HG02870 (cell line): ENCODE results near the gene JDP2.
A peak's percentile ranks its signal among the peaks of the same experiment; 100 is the strongest.
"Not testable (repeated sequence)": the region's sequence is repeated elsewhere in the genome, so short reads cannot be mapped to it uniquely, and the experiment has no call there.

Source experiments
- ATAC-seq: cut with Tn5 transposase; IDR thresholded peaks from one replicate; pipeline ENCODE4 v1.9.1; 2021; ENCODE audit warnings: mild to moderate bottlenecking, moderate library complexity; ENCODE audit not compliant: unreplicated experiment

The JDP2 gene, protein sequence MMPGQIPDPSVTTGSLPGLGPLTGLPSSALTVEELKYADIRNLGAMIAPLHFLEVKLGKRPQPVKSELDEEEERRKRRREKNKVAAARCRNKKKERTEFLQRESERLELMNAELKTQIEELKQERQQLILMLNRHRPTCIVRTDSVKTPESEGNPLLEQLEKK

DNA sequence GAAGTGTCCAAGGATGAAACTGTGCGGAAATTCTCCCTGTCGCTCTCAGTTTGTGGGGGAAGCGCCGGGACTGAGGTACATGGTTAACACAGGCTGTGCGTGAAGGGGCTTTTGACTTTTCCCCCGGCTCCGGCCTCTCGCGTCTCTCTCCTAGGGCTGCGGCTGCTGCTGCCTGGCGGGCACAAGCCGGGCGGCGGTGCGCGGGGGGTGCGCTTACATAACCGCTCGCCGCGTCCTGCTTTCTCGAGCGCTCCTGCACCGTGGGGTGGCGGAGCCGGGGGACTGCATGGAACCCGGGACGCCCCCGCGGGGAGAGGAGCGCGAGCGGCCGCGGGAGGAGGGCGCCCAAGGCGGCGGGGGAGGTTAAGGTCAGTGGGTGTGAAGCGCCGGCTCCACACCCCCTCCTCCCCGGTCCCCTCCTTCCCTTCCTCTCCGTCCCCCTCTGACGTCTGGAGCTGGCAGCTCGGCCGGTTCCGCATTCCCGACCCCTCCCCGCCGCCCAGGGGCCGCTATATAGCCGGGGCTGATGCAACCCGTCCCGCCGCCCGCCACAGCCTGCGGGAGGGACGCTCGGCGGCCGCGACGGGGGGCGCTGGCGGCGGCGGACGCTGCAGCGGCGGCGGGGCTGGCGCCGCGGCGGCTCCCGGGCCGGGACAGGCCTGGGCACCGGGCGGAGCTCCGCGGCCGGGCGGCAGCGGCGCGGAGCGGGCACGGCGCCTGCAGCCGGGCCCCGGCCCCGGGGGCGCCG lies at the start of gene JDP2:
Gene JDP2, plus strand, starts transcription at position 541 of the 748 bp plus-strand sequence. CDS start 9,899 bp downstream, outside the sequence.
- peak; percentile 35 for ATAC-seq

DNA sequence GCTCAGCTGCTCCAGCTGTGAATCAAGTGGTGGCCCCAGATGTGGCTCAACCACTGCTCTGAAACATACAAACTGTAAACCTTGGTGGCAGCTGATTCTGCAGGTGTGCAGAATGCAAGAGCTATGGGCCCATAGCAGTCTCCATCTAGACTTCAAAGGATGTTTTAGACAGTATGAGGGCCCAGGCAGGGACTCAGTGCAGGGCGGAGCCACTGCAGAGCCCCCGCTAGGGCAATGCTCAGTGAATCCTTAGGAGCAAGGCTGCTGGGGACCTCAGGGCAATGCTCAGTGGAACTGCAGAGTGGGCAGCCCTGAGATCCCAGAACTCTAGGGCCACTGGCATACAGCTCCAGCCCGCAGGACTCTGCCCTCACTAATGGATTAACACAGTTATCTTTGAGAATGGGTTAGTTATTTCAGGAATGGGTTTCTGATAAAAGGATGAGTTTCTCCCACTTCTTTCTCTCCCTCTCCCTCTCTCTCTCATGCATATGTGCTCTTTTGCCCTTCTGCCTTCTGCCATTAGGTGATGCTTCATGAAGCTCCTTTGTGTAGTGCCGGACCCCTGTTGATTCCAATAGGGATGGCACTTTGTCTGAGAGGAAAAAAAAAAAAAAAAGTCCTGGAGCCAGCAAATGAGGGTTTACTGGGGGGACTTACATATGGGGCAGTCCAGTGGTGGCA lies 48.4 kb upstream of the JDP2 start:
- no peak for ATAC-seq

DNA sequence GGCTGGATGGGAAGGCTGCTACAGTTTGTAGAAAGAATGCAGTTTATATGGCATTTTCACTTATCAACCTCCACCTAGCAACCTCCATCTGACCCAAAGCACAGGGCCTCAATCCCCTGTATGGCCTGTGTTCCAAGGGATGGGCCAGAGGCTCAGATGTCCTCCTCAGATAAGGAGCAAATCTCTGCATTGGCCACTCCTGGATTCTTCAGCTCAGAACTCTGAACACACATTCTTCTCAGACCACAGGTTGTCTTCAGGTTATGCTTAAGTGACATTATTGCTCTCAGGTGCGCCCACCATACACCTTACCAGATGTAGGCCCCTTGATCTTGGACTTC lies 47.9 kb upstream of the JDP2 start:
- no peak for ATAC-seq

- no peak for ATAC-seq
Observed at GRCh38 chr14:75380656-75381055, 47.2 kb upstream of the JDP2 start.

DNA sequence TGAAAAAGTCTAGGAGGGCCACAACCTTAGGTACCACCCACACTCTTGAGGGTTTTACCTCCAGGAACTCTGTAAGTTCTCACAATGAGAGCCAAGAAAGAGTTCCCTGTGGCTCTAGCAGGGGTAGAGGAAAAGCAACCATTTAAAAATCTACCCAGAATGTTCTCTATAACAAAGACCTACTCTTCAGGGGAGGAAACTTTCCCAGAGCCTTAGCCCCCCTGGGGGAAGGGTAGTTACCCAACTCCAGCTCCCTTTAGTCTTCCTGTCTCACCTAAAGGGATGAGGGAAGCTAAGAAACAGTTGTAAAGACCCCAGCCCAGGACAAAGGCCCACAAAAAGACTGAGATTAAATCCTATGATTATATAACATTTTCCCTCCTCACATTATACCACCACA lies 46.2 kb upstream of the JDP2 start:
- no peak for ATAC-seq

GRCh38 chr14:75383219-75383618 lies 44.6 kb upstream of the JDP2 start:
- ATAC-seq, result not testable (repeated sequence)

- no peak for ATAC-seq
Observed at GRCh38 chr14:75383721-75384120, 44.1 kb upstream of the JDP2 start.

DNA sequence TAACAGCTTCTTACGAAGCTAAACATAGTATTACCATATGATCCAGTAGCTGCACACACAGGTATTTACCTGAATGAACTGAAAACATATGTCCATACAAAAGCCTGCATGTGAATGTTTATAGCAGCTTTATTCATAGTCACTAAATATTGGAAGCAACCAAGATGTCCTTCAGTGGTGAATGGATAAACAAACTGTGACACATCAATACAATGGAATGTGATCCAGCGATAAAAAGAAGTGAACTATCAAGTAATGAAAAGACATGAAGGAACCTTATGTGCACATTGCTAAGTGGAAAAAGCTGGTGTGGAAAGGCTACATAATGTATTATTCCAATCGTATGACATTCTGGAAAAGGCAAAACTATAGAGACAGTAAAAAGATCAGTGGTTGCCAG lies 38.1 kb upstream of the JDP2 start:
- ATAC-seq, result no peak

DNA sequence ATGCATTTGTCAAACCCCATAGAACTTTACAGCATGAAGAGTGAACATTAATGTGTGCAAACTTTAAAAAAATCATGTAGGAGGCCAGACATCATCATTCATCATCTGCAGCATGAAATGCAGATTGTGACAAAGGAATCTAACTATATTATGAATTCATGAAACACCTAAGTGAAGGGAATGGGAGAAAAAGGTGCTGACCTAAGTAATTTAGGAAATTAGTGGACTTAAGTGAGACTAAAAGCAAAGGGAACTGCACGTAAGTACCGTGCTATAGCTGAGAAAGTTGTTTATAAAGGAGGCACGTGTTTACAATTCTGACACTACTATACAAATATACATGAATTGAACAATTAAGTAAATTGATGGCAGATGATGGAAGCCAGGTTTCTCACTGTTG lies 37.6 kb upstream of the JDP2 start:
- ATAC-seq, result no peak

DNA sequence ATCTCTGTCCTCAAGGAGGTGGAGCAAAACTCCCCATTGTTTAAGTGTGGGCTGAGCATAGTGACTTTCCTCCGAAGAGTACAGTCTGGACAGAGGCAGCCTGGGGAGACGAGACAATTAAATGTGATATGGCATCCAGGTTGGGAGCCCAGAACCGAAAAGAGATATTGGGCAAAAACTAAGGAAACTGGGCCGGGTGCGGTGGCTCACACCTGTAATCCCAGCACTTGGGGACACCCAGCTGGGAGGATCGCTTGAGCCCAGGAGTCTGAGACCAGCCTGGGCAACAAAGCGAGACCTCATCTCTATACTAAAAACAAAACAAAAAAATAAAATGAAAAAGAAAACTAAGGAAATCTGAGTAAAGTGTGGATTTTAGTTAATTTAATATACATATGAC lies 35.9 kb upstream of the JDP2 start:
- ATAC-seq, result no peak

DNA sequence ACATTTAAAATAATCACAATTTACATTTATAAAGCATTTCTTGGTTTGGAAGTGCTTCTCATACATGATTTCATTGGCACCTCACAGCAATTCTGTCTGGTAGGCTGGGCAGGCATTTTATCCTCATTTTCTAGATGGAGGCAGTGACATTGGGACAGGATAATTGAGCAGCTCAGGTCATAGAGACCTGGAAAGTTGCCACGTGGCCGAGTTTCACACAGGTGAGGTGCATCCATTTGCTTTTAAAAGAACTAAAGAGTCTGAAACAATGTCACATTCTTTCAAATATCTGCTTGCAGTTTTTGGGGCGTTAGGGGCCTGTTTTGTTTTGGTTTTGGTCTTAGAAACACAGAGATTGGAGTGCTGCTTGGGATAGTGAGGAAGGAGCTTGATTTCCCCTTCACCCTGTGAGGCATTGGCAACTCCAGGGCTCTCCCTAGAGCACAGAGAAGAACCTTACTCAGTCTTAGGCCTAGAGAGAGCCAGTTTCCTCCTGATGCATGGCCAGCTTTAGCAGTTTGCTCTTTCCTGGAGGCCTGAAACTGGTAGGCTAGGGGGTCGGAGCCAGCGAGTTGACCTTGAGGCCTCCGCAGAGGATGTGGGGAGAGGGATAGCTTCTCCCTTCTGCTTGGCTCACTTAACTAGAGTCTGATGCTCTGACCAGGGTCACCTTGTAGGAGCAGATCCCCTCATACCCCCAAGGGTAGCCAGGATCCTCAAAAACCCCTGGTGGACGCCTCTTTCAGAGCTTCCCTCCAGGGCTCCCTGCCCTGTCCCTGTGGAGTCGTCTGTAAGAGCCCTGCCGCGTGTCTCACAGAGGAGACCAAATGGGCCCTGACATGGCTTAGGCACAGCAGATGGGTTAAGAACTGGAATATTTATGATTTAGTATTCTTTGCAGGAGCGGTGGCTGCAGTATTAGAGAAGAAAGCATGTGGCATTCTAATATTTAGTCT lies 34.9 kb upstream of the JDP2 start:
- ATAC-seq, result no peak

DNA sequence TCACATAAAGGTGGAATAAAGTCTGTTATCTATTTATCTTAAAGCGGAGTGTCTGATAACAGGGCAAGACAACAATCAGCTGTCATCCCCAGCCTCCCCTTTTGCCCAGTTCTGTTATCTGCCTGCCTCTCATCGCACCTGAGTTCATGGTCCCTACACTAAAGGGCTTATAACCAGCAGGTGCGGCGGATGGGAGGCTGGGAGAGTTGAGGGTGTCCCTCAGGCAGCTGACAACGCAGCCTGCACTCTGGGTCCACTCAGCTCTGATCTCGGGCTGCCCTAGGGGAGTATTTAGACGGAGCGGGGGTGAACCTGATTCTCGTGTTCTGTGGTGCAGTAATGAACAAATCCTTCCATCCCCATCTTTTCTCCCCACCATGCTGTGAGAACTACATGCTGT lies 34.0 kb upstream of the JDP2 start:
- ATAC-seq, result no peak

- ATAC-seq, result no peak
Observed at GRCh38 chr14:75395862-75396261, 32.0 kb upstream of the JDP2 start.

DNA sequence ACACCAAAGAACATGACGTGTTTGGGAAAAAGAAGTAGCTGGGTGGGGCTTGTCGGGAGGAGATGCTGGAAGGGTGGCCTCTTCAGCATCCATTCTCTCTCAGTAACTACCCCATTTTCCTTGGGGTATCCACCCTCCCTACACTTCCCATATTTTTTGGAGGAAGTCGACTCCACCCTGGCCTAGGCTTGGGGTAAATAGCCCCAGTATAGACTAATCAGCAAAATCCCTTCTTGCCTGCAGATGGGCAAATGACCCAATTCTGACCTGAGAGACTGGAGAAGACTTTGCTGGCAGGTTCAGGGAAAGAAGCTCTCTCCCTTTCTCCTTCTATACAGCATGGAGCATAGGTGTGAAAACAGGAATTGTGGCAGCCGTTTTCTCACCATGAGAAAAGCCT lies 28.5 kb upstream of the JDP2 start:
- ATAC-seq, result no peak

DNA sequence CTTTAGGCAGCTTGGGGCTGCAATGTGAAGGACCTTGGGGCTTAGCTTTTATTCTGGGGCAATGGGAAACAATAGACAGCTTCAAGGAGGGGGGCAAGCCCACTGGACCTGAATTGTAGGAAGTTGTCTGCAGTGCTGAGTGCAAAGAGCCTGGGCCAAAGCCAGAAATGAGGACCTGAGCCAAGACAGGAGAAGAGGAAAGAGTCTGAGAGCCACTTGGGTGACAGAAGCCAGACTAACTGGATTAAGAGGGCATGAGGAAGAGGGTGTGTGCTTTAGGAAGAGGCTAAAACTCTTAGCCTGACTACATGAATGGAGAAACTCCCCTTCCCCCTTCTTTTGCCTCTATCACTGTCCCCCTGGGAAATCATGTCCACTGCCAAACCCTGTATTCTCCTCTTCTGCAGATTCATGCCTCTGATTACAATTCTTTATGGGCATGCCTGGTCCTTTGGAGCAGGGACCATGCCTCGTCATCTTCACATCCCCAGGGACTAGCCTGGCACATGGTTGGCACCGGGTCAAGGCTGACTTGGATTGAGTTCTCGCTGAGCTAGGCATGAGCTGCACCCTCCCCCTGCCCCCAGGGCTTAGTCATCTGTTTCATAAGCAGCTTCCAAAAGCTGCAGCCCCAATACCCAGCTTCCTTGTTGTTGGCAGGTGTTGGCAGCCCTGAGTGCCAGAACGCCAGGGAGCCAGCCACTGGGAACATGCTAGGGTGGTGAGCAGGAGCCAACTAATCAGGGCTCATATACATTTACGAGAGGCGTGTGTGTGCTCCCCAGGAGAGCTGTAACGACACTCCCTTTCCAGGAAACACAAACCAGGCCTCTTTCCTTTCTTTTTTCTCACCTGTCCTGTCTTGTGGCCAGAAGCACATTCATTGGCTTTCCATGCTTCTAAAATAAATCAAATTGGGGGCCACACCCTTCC lies 27.7 kb upstream of the JDP2 start:
- ATAC-seq, result no peak

DNA sequence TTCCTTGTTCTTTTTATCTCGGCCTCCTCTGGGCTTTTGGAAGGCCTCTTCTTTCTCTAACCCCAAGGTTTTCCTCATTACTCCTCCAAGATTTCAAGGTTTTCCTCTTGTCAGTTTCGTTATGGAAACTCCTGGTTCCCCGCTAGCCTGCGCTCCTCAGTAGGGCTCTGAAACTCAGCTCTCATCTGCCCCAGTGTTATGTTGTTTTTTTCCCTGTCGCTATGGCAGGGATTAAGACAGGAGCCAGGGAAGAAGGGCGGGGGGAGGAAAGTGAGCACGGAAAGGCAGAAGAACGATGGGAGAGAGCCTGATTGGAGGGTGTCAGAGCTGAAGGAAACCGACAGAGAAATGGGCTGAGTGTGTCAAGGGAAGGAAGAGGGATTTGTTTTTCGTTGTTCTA lies 26.5 kb upstream of the JDP2 start:
- no peak for ATAC-seq

DNA sequence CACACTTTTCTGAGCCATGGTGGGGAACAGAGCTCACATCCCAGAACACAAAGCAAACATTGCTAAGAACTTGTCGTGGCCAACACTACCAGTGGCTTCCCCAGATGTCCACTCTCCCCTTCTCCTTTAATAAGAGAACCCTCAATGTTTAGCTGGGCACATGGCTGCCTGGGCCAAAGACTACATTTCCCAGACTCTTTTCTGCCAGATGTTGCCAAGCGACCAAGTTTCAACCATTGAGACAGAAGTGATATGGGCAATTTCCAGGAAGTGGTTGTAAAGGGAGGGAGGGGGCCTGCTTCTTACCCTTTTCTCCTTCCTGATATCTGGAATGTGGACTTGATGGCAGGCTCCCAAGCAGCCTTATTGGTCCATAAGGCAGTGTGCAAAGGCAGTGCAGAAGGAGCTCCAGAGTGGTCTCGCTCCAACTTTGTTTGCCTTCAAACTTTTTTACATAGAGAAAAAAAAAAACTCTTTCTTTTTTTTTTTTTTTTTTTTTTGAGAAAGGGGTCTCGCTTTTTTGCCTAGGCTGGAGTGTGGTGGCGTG lies 24.9 kb upstream of the JDP2 start:
- no peak for ATAC-seq

- no peak for ATAC-seq
Observed at GRCh38 chr14:75404847-75405246, 23.0 kb upstream of the JDP2 start.

DNA sequence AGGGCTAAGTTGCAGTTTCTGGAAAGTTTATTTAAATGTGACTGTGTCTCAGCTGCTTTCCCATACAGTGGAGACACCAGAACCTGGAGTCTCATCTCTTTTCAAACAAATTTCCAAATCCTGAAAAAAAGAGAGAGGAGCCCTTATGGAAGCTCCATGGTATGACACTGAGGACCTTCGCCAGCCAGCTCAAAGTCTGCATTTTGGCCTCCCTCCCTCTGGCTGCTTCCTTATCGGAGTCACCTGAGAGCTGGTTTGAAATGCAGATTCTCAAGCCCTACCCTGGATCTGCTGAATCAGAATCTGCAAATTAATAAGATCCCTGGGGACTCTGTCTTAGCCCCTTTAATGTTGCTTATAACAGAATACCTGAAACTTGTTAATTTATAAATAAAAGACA lies 21.7 kb upstream of the JDP2 start:
- ATAC-seq, result no peak

- ATAC-seq, result no peak
Observed at GRCh38 chr14:75406856-75407255, 21.0 kb upstream of the JDP2 start.
